CD4-positive, alpha-beta T cell treated with Interleukin-6 at 100 ng/mL for 8 hours (primary cell): ENCODE measurements around the gene PFKFB3.
"Not testable (repeated sequence)": the region's sequence is repeated elsewhere in the genome, so short reads cannot be mapped to it uniquely, and the experiment has no call there.

ENCODE experiments used
- DNase-seq: peaks from one replicate; pipeline ENCODE4 v3.0.0-alpha.2; 2020; ENCODE audit warnings: mixed read lengths, low spot score

The PFKFB3 gene

GRCh38 chr10:6202684-6203330 is at the start of gene PFKFB3:
PFKFB3 (plus strand) TSS chr10:6202932; CDS start chr10:6203261, 329 bp downstream.
- DNase-seq: peak; percentile 87

- DNase-seq: no peak
Measured at GRCh38 chr10:6153845-6154244, 48.9 kb upstream of the PFKFB3 start.

- no peak for DNase-seq
Measured at GRCh38 chr10:6154566-6154965, 48.2 kb upstream of the PFKFB3 start.

GRCh38 chr10:6158276-6158675 is 44.5 kb upstream of the PFKFB3 start:
- DNase-seq: no peak

GRCh38 chr10:6161921-6162320 is 40.8 kb upstream of the PFKFB3 start:
- DNase-seq: no peak

- no peak for DNase-seq
Measured at GRCh38 chr10:6162589-6163356, 40.0 kb upstream of the PFKFB3 start.

GRCh38 chr10:6163364-6164270 is 39.1 kb upstream of the PFKFB3 start:
- DNase-seq: peak; percentile 89

GRCh38 chr10:6164271-6165095 is 38.2 kb upstream of the PFKFB3 start:
- DNase-seq: no peak

- no peak for DNase-seq
Measured at GRCh38 chr10:6165221-6165725, 37.5 kb upstream of the PFKFB3 start.

- DNase-seq: not testable (repeated sequence)
Measured at GRCh38 chr10:6165933-6166332, 36.8 kb upstream of the PFKFB3 start.

- no peak for DNase-seq
Measured at GRCh38 chr10:6167456-6167855, 35.3 kb upstream of the PFKFB3 start.

- no peak for DNase-seq
Measured at GRCh38 chr10:6168084-6168483, 34.6 kb upstream of the PFKFB3 start.

GRCh38 chr10:6170638-6171037 is 32.1 kb upstream of the PFKFB3 start:
- no peak for DNase-seq

- DNase-seq: peak; percentile 14
Measured at GRCh38 chr10:6171881-6172695, 30.6 kb upstream of the PFKFB3 start.

GRCh38 chr10:6173203-6173602 is 29.5 kb upstream of the PFKFB3 start:
- DNase-seq: peak; percentile 78

GRCh38 chr10:6174201-6174874 is 28.4 kb upstream of the PFKFB3 start:
- no peak for DNase-seq

GRCh38 chr10:6175329-6176055 is 27.2 kb upstream of the PFKFB3 start:
- DNase-seq: no peak

- DNase-seq: no peak
Measured at GRCh38 chr10:6176691-6177231, 26.0 kb upstream of the PFKFB3 start.

GRCh38 chr10:6177880-6178281 is 24.9 kb upstream of the PFKFB3 start:
- no peak for DNase-seq
